HS-5 (cell line): ENCODE results near the gene GALNTL6.
A peak's percentile ranks its signal among the peaks of the same experiment; 100 is the strongest.

ENCODE experiments used
- DNase-seq: peaks from one replicate; pipeline ENCODE4 v3.0.0-alpha.2; 2012; ENCODE audit warnings: low read depth

The GALNTL6 gene

GRCh38 chr4:172555725-172556124 lies 742.5 kb downstream of the GALNTL6 start:
- no peak for DNase-seq

- peak; percentile 11 for DNase-seq
These were observed 760.7 kb downstream of the GALNTL6 start for GRCh38 chr4:172573899-172574298.

- DNase-seq: no peak
These were observed 765.5 kb downstream of the GALNTL6 start for GRCh38 chr4:172578712-172579111.

DNA sequence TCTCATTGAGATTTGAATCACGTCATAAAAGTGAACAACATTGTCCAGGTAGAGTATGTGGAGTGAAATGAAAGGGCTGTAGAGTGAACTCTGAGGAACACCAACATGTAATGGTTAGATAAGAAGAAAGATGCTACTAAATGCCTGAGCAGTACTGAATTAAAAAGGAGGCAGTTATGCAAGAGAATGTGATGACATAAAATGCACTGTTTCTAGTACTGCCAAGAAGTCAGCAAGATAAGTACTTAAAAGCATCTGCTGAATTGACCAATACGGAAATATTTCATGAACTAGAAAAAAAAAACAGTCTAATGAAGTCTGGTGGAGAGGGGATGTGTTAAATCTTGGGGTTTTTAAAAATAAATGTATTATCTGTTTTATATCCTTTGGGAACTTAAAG lies 771.6 kb downstream of the GALNTL6 start:
- no peak for DNase-seq

- DNase-seq: no peak
These were observed 783.0 kb downstream of the GALNTL6 start for GRCh38 chr4:172596206-172596605.

GRCh38 chr4:172599554-172599953 lies 786.4 kb downstream of the GALNTL6 start:
- no peak for DNase-seq

GRCh38 chr4:172601195-172601594 lies 788.0 kb downstream of the GALNTL6 start:
- no peak for DNase-seq

DNA sequence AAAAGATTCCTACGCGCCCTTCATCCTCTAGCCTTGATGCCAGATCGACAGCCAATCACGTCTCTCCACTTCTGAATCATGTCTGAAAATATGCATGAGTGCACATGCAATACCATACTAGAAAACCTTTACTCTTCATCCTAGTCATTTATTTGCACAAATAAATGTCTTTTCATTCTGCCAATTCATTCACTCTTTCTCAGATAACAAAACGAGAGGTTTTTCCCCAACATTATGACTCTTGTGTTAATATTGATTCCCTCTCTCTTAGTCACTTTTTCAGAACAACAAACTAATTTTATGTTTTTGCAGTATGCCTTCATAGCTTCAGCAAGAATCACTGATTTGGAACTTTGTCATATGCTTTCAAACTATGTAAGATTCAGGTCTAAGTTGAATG lies 806.0 kb downstream of the GALNTL6 start:
- no peak for DNase-seq

DNA sequence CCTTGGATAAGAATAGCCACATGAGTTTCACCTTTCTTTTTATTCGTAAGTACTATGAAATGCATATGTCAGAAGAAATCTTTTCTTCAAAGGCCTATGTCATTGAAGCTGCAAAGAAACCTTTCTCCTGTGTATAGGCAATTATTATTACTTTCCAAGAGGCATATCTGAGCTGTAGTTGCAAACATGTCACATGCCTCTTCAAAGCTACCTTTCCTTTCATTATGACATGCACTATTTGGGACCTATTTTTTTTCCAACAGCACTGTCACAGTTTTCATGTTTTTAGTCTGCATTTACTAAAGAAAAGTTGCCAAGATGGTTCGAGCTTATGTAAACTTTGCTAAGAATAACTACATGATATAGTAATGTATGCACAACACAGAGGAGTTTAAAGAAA lies 806.6 kb downstream of the GALNTL6 start:
- no peak for DNase-seq

- DNase-seq: no peak
These were observed 815.1 kb downstream of the GALNTL6 start for GRCh38 chr4:172628263-172628662.

DNA sequence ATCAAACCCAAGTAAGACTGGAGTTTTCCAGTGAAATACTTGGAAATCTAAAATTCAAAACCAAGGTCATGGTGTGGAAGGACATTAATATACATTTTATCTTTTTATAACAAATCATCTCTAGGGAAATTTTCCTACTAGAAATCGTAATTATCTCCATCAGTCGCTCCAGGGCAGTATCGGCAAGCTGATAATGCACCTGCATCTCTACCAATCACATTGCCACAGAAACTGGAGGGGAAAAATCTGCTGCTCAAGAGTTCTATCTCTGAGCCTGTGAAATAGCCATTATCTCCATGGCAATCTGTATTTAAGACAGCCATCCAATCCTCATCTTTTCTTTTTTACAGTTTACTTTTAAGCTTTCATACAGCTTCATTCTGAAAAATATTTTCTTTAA lies 817.1 kb downstream of the GALNTL6 start:
- no peak for DNase-seq

GRCh38 chr4:172631832-172632231 lies 818.6 kb downstream of the GALNTL6 start:
- no peak for DNase-seq

DNA sequence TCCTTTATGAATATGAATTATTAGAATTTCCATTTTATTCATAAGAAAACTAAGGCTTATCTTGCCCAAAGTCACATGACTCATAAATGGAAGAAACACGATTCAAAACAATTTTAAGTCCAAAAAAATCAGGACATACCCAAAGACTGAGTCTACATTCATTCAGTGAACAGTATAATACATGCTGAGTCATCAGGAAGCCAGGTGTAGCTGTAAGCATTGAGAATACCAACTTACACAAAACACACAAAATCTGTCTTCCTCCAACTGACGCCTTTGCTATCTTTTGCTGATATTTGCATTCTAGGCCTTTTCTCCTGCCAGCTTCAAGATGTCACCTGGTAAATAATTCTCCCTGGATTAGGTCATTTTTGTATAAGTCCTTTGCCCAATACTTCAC lies 835.3 kb downstream of the GALNTL6 start:
- no peak for DNase-seq

DNA sequence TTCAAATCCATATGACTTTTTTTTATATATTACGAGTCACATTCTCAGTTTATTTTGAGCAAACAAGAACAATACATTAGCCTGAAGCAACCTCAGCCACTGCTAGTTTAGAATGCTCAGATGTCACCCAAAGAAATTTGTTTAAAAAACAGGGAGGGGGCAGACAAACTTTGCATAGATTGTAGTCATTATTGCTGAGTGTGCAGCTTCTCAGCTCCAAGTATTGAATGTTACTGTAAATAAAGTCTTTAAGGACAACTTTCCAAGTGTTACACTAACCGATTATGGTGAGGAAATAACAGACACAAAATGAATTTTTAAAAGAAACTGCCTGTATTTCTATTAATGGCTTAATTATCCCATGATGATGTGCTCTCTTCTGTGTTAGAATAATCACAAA lies 835.9 kb downstream of the GALNTL6 start:
- no peak for DNase-seq

DNA sequence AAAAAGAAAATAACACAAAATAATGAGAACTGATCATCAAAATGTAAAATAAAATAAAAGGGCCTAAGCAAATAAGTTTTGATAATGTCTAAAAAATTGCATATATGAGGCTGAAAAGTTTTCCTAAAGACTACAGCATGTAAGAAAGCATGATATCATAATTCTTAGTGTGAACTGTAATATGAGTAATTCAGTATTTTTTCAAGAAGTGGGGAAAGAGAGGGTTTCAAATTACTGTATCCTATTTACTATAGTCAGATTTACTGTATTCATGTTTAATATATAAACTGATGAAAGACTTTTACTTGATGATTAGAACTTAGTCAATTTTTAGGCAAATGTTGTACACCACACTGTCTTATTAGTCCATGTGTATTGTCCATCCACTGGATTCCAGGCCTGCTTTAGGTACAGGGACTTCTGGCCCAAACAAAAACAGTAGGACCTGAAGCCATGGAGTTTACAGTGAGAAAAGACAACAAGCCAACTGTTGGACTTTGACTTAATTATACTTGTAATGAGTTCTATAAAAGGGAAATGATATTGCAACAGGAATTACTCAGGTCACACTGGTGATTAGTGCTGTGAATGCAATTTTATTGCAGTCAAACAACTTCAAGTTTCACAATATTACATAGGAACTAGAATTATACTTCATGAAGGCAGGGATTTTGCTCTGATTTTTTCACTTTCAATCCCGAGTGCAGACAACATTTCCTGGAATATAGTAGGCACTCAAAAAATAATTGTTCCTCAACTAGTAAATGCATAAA lies 837.7 kb downstream of the GALNTL6 start:
- no peak for DNase-seq

DNA sequence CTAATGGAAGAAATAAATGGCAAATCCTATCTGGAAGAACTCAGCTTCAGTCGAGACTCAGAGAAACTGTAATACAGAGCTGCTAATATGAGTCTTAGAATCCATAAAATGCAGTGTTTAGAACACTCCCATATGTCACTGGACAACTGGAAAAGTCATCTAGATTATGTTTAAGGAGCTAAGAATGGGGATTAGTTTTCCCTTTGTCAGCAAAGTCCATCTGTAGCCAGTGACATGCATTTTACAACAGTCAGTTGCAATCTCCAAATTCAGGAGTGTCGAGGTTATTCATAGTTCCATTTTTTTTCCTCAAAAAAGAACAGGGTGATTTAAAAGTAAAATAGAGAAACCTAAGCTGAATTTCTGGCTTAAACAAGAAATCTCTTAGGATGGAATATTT lies 838.8 kb downstream of the GALNTL6 start:
- DNase-seq: no peak

DNA sequence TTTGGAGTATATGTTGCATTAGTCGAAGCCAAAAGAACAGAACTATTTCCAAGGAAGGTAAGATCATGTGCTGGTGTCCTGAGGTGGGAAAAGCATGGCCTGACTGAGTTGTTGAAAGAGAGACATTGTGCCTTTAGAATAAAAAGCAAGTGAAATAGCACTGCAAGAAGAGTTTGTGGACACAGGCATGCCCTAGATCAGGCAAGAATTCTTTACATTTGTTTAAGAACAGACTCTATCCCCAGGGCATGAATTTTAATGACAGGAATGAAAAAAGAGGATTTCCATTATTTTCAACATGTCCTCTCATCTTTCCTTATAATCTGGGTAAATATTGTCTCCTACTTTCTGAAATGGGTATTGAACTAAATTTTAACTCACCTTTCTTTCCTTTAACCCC lies 839.2 kb downstream of the GALNTL6 start:
- no peak for DNase-seq

- no peak for DNase-seq
These were observed 840.5 kb downstream of the GALNTL6 start for GRCh38 chr4:172653676-172654075.

DNA sequence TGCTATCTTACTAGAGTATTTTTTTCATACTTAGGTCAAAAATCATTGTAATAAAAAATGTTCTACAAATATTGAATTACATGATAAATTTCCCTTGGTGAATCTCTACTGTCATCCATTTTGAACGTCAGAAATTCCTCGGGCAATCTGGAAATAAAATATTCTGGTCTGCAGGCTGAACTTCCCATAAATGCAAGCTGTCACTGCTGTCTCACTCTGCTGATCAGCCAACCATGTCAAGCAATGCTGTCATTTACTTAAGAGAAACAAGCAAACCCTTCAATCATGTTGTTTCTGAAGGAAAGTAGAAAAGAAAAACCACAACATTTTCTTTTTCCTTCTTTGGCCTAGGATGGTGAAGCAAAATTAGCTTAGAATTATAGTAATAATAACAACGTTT lies 841.3 kb downstream of the GALNTL6 start:
- no peak for DNase-seq

DNA sequence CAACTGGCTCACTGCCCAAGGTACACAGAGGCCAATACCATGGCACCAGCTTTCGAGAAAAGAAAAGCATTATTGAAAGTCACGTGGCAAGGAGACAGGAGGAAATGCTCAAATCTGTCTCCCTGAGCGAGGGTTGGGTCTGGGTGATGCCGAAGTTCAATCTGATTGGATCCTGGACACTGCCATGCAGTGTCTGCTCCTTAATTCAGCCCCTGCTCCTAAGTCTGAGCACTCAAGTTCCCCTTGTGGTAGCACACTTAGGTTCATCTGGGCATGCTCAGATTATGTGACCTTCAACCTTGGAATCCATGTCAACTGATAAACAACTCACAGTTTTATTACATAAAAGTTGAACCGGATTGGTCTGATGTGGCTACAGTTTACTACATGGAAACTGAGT lies 842.9 kb downstream of the GALNTL6 start:
- DNase-seq: no peak

DNA sequence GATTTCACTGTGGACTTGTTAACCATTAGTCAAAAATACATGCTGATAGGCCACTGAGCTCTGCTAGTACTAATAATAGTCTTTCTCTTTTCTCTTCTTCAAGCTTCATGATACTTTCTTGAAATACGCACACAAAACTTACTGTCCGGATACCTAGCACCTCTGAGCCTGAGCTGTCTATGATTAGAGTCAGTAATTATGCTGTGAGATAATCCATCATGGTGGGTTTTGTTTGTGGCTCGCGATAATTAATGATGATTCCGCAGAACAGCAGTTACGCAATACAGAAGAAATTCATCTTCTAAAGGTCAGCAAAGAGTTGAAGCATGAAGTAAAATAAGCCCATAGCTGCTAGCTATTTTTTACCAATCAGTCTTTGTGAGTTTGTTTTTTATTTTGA lies 843.9 kb downstream of the GALNTL6 start:
- no peak for DNase-seq

DNA sequence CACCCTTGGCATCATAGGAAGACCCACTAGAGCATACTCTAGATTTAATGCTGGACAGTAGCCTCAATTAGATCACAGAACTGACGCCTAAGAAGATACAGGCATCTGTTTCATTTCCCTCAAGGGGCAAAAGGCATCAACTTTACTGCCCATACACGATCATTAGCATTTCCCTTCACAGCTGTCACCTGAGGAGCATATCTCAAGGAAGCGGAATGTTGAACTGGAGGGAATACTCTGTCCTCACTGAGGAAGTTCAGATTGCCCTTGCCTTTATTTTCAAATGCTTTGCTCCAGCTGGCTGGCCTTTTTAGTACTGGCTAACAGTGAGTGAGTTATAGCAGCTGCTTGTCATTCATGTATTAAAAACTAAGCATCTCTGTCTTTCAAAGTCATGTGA lies 847.0 kb downstream of the GALNTL6 start:
- no peak for DNase-seq

DNA sequence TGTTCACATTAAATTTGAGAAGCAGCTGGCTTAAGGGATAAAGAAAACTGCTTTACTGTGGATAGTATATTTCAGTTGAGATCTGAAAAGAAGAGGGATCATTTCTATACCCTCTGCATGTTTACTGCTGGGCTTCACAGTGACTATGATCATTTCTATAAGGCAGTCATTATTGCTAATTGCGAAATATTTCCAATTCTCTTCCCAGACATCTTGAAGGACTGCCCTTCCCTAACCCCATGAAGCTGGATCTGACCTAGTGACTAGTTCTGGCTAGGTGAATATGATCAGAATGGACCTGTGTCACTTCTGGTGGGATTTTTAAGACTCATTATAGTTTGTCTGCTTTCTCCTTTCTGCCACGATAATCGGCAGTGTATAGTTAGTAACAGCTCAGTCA lies 848.9 kb downstream of the GALNTL6 start:
- no peak for DNase-seq

DNA sequence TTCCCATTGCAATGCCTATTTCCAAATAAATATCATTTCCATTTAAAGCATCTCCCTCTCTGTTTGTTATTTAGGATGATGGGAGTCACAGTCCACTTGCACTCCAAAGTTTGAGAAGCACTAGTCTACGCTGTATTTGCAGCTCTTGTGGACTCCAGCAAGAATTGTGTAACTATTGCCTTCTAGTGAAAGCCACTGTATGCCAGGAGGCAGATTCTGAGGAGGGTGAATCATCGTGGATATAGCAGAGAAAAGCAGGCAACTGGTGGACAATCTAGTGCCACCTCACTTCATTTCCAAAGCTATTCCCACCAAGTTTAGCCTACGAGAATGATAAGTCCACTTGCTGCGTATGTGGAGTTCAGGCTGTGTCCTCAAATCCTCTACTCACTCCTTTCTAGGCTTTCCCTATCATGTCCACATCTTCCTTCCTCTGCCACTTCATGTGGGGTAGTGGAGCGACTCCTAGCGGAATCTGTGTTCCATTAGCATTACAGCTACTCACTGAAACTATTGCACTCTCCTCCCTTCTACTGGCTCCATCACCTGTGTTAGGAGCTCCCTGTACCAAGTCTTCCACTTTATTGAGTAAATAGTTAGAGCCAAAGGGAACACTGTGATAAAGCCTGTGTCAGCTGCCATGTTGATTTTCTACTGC lies 853.6 kb downstream of the GALNTL6 start:
- no peak for DNase-seq
